Stimulated activated naive B cell treated with anti-CD40 and anti-IgM and Interleukin-4, amounts not matched to agents 10 μg/mL and 1 μg/mL and 100 μg/mL, for 72 hours (primary cell): ENCODE results near the gene RHOT1.
"Not testable (repeated sequence)": the region's sequence is repeated elsewhere in the genome, so short reads cannot be mapped to it uniquely, and the experiment has no call there.

Source experiments
- ATAC-seq, 2 donors: fragments of 150-1000 bp; cut with Tn5 transposase; replicated peaks; 2 replicates each; pipeline ENCODE4 v1.10.0; 2021; ENCODE audit warnings: moderate library complexity in 1 of 2
- DNase-seq: peaks from one replicate; pipeline ENCODE4 v3.0.0; 2021
- H3K27ac Mint-ChIP-seq: one replicate; pipeline ENCODE4 v1.8.0; 2022; ENCODE audit warnings: mild to moderate bottlenecking, mixed read lengths
- H3K27me3 Mint-ChIP-seq, 2 donors: one replicate each; pipeline ENCODE4 v1.8.0; 2022; ENCODE audit warnings: mixed read lengths in 2 of 2
- H3K36me3 Mint-ChIP-seq, 2 donors: one replicate each; pipeline ENCODE4 v1.8.0; 2022; ENCODE audit warnings: mixed read lengths in 2 of 2, mild to moderate bottlenecking in 1 of 2
- H3K4me1 Mint-ChIP-seq, 2 donors: one replicate each; pipeline ENCODE4 v1.8.0; 2022; ENCODE audit warnings: mixed read lengths in 2 of 2, mild to moderate bottlenecking in 1 of 2
- H3K4me3 Mint-ChIP-seq, 2 donors: one replicate each; pipeline ENCODE4 v1.8.0; 2022; ENCODE audit warnings: mild to moderate bottlenecking in 2 of 2, mixed read lengths in 2 of 2, moderate library complexity in 1 of 2
- H3K9me3 Mint-ChIP-seq, 2 donors: one replicate each; pipeline ENCODE4 v1.8.0; 2022; ENCODE audit warnings: mixed read lengths in 2 of 2, mild to moderate bottlenecking in 1 of 2

Gene RHOT1

GRCh38 chr17:32142038-32142856 is at the start of gene RHOT1:
Gene RHOT1, plus strand, starts transcription at chr17:32142502. Its CDS starts 191 bp downstream, at chr17:32142693.
- Mint-ChIP-seq H3K4me1 (peaks cover 14 to 22% of the 10 kb centered on the region in 2 donors), H3K9me3 (no peaks in the 10 kb centered on the region), H3K27me3 (no peaks in the 10 kb centered on the region), H3K36me3 (no peaks in the 10 kb centered on the region), H3K27ac (peak within 1 kb of the TSS; percentile 90), H3K4me3 (peak within 1 kb of the TSS; percentile 93 to 94)
- ATAC-seq: peak; percentile 79 to 86
- peak; percentile 74 for DNase-seq

GRCh38 chr17:32099686-32100085 is 42.6 kb upstream of the RHOT1 start:
- ATAC-seq (no peak), DNase-seq (no peak)
- peaks cover 0 to 1% of the 10 kb centered on the region in 2 donors for H3K4me1 Mint-ChIP-seq
- H3K27ac Mint-ChIP-seq: no peak overlapping the region
- no peaks in the 10 kb centered on the region for H3K9me3 Mint-ChIP-seq
- no peaks in the 10 kb centered on the region for H3K36me3 Mint-ChIP-seq
- no peaks in the 10 kb centered on the region for H3K27me3 Mint-ChIP-seq
- H3K4me3 Mint-ChIP-seq: no peak overlapping the region

- not testable (repeated sequence) for H3K36me3 Mint-ChIP-seq, H3K4me3 Mint-ChIP-seq, H3K4me1 Mint-ChIP-seq, DNase-seq, H3K9me3 Mint-ChIP-seq, ATAC-seq, H3K27me3 Mint-ChIP-seq, H3K27ac Mint-ChIP-seq
Measured at GRCh38 chr17:32100323-32100722, 42.0 kb upstream of the RHOT1 start.

DNA sequence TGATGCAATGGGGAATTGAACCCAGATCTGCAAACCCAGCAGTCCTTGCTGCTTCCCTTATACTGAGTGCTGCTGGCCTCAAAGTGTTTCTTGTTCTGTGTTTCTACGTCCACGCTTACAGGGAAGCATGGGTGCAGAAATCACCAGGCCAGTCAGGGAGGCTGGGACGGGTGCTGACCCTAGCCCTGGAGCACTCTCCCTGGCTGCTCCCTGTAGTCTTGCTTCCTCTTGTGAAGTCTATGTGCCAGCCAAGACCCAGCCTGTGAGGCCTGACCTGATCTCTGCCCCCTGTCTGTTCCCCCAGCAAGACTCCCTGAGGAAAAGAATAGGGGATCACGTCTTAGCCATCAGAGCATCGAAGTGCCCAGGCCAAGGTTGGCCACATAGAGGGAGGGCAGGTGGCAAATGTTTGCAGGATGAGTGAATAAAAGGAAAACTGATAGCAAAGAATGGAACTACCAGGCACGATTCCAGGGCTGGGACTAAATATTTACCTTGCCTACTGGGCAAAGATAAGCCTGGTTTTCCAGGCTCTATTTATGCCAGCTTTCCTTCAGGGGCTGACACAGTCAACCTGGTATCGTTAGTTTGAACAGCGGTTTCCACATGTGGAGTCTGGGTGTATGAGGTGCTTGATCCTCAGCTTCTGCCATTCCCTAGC is 41.2 kb upstream of the RHOT1 start:
- Mint-ChIP-seq H3K36me3 (no peaks in the 10 kb centered on the region), H3K27ac (no peak overlapping the region), H3K4me3 (no peak overlapping the region), H3K4me1 (peaks cover 0 to 1% of the 10 kb centered on the region in 2 donors), H3K9me3 (no peaks in the 10 kb centered on the region), H3K27me3 (peaks cover 0 to 4% of the 10 kb centered on the region in 2 donors)
- DNase-seq (no peak), ATAC-seq (no peak)

DNA sequence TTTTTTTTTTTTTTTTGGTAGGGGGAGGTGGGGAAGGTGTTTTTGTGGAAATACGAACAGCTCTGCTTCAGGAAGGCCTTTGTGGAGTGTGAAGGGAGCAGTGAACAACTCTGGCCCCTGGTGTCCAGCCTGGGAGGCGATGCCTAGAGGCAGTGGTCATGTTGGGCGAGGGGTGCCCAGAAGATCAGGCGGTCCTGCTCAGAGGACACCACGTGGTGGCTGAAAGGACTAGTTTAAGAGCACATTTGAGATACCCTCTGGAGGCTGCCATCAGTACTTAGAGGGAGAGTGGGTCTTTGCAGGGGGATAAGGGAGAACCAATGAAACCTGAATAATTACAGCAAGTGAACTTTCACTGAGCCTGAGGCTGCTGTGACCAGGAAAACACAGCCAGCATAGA is 40.1 kb upstream of the RHOT1 start:
- Mint-ChIP-seq H3K4me3 (no peak overlapping the region), H3K36me3 (no peaks in the 10 kb centered on the region), H3K27ac (no peak overlapping the region), H3K27me3 (peaks cover 0 to 4% of the 10 kb centered on the region in 2 donors), H3K9me3 (no peaks in the 10 kb centered on the region), H3K4me1 (peaks cover 0 to 3% of the 10 kb centered on the region in 2 donors)
- ATAC-seq (no peak), DNase-seq (no peak)

DNA sequence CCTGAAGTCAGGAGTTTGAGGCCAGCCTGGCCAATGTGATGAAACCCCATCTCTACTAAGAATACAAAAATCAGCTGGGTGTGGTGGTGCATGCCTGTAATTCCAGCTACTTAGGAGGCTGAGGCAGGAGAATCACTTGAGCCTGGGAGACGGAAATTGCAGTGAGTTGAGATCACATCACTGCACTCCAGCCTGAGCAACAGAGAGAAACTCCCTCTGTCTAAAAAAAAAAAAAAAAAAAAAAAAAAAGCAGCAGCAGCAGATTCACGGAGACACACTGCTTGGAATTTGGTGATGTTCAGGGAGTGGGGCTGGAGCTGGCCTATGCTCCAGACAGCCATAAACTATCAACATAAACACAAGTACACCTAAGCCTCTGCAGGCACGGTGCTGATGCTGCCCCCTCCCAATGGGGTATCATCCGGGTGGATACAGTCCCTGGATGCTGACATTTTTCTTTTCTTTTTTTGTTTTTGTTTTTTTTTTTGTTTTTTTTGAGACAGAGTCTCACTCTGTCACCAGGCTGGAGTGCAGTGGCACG is 39.6 kb upstream of the RHOT1 start:
- Mint-ChIP-seq H3K4me3 (no peak overlapping the region), H3K9me3 (no peaks in the 10 kb centered on the region), H3K4me1 (peaks cover 0 to 3% of the 10 kb centered on the region in 2 donors), H3K27ac (no peak overlapping the region), H3K27me3 (peaks cover 0 to 4% of the 10 kb centered on the region in 2 donors), H3K36me3 (no peaks in the 10 kb centered on the region)
- ATAC-seq (no peak), DNase-seq (no peak)

DNA sequence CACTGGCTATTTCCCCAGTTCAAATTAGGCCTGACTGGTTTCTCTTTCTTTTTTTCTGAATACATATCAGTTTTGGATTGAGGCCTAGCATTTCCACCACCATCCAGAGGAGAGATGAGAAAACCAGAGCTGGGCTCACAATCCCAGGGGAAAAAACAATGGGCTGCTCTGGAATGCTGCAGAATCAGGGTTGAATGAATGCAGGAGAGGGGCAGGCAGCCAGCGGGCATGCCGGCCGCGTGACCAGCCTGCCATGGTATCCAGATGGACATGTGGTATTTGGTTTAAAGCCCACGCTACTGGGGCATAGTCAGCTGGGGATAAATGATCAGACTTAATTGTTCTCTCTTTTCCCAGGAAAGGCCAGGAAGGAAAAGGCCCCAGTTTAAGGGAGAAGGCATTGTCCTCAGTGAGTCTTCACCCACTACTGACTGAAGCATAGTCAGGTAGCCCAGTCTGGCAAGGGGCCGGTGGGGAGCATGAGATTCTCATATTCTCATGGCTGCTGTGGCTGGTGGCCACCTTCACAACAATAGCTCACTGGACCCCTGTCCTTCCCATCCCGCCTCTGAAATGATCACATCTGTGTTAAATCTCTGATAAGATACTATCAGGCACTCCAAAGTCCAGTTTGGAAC is 38.7 kb upstream of the RHOT1 start:
- DNase-seq (no peak), ATAC-seq (no peak)
- Mint-ChIP-seq H3K27ac (no peak overlapping the region), H3K4me1 (peaks cover 0 to 3% of the 10 kb centered on the region in 2 donors), H3K27me3 (peaks cover 0 to 4% of the 10 kb centered on the region in 2 donors), H3K36me3 (no peaks in the 10 kb centered on the region), H3K4me3 (no peak overlapping the region), H3K9me3 (no peaks in the 10 kb centered on the region)

DNA sequence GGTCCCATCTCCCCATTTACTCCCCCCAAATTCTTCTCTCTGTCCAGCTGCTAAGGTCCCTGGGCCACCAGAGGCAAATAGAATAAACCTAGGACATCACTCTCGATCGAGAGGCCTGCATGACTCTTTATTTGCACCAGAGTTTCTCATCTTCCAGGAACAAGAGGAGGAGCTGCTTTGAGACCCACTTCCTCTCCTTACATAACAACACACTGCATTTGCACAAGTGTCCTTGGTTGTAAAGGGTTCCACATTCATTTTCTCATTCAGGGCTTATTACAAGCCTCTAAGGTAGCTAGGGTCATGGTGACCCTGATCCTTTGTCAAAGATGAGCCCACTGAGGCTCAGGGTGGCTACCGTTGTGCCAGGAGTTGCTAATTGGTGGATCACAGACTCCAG is 38.1 kb upstream of the RHOT1 start:
- H3K27me3 Mint-ChIP-seq: peaks cover 0 to 4% of the 10 kb centered on the region in 2 donors
- no peak overlapping the region for H3K27ac Mint-ChIP-seq
- H3K4me1 Mint-ChIP-seq: peaks cover 0 to 3% of the 10 kb centered on the region in 2 donors
- DNase-seq (no peak), ATAC-seq (no peak)
- no peaks in the 10 kb centered on the region for H3K36me3 Mint-ChIP-seq
- H3K4me3 Mint-ChIP-seq: no peak overlapping the region
- no peaks in the 10 kb centered on the region for H3K9me3 Mint-ChIP-seq

- not testable (repeated sequence) for H3K27ac Mint-ChIP-seq, H3K9me3 Mint-ChIP-seq, H3K36me3 Mint-ChIP-seq, H3K27me3 Mint-ChIP-seq, ATAC-seq, DNase-seq, H3K4me1 Mint-ChIP-seq
- H3K4me3 Mint-ChIP-seq: peak overlapping the region; percentile 13 to 43
Measured at GRCh38 chr17:32106471-32106981, 35.8 kb upstream of the RHOT1 start.

- H3K4me1 Mint-ChIP-seq, H3K36me3 Mint-ChIP-seq, H3K27ac Mint-ChIP-seq, H3K4me3 Mint-ChIP-seq, H3K27me3 Mint-ChIP-seq, ATAC-seq, H3K9me3 Mint-ChIP-seq, DNase-seq: not testable (repeated sequence)
Measured at GRCh38 chr17:32107194-32107593, 35.1 kb upstream of the RHOT1 start.

GRCh38 chr17:32110596-32110995 is 31.7 kb upstream of the RHOT1 start:
- no peaks in the 10 kb centered on the region for H3K9me3 Mint-ChIP-seq
- DNase-seq (no peak), ATAC-seq (no peak)
- H3K27ac Mint-ChIP-seq: no peak overlapping the region
- H3K36me3 Mint-ChIP-seq: no peaks in the 10 kb centered on the region
- H3K4me1 Mint-ChIP-seq: peaks cover 0 to 3% of the 10 kb centered on the region in 2 donors
- H3K27me3 Mint-ChIP-seq: no peaks in the 10 kb centered on the region
- H3K4me3 Mint-ChIP-seq: no peak overlapping the region

DNA sequence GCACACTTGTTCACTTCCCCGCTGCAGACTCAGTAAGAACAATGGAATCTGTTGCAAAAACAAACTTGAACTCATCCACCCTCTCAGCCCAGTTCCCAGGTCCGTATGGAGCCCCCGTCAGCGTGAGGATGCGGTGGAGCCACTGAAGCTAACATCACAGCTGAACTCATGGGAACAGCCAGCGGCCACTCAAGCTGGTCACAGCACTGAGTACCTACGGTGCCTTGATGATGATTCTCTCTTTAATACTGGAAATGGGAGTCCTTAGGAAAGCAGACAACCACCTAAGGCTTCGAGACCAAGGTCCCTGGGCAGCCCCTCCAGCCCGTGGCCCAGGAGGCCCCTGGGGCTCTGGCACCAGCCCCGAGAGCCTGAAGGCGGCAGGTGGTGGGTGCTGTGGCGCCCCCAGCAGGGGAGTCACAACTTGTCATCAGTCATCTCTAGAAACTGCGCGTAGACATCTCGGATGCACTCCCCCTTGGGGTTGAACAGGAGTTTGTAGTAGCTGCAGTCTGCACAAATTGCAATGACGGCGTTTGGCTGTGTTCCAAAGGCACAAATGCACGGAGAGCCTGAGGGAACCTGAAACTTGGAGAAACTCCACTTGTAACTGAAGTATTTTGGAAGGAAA is 31.0 kb upstream of the RHOT1 start:
- H3K27ac Mint-ChIP-seq: no peak overlapping the region
- no peak for DNase-seq
- ATAC-seq: peak; percentile 23 to 41

DNA sequence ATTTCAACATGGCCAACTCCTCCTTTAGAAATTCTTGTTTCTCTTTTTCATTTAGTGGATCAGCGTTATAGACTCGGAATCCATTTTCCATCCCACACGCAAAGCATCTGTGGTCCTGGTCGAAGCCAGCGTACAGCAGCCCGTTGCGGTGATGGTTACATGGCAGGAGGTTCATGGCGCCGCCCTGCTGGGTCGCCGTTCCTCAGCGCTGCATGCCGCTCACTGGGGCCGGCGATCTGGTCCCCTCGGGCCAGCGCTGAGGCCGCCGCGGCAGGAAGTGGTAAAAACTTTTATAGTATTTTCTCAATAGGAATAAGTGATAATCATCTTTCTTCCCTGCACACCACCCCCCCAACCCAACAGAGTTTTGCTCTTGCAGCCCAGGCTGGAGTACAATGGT is 29.9 kb upstream of the RHOT1 start:
- Mint-ChIP-seq H3K4me1 (no peaks in the 10 kb centered on the region), H3K4me3 (no peak overlapping the region), H3K9me3 (no peaks in the 10 kb centered on the region), H3K27me3 (peaks cover 0 to 3% of the 10 kb centered on the region in 2 donors), H3K27ac (no peak overlapping the region), H3K36me3 (no peaks in the 10 kb centered on the region)
- no peak for ATAC-seq
- no peak for DNase-seq

More for the DNA sequence above, 31.0 kb upstream of the RHOT1 start:
- H3K27me3 Mint-ChIP-seq: peaks cover 0 to 3% of the 10 kb centered on the region in 2 donors
- no peaks in the 10 kb centered on the region for H3K9me3 Mint-ChIP-seq
- H3K36me3 Mint-ChIP-seq: no peaks in the 10 kb centered on the region
- H3K4me1 Mint-ChIP-seq: peaks cover 0 to 3% of the 10 kb centered on the region in 2 donors
- H3K4me3 Mint-ChIP-seq: no peak overlapping the region

DNA sequence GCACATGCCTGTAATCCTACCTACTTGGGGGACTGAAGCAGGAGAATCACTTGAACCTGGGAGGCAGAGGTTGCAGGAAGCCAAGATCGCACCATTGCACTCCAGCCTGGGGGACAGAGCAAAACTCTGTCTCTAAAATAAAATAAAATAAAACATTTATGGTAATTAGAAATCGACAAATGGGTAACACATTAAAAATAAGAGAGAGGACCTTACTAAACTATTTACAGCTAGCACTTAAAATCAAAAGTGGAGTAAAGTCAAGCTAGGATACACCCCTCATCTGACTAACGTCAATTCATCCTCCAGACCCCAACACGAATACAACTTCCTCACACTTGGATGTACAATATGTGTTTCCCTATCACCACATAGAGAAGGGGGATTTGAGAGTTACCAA is 27.8 kb upstream of the RHOT1 start:
- DNase-seq (no peak), ATAC-seq (no peak)
- Mint-ChIP-seq H3K4me3 (no peak overlapping the region), H3K9me3 (no peaks in the 10 kb centered on the region), H3K4me1 (no peaks in the 10 kb centered on the region), H3K27ac (no peak overlapping the region), H3K36me3 (no peaks in the 10 kb centered on the region), H3K27me3 (peaks cover 0 to 3% of the 10 kb centered on the region in 2 donors)
